GM18508 (cell line): ENCODE measurements around the gene AMACR.
"Not testable (repeated sequence)": the region's sequence is repeated elsewhere in the genome, so short reads cannot be mapped to it uniquely, and the experiment has no call there.

Experiments used
- ATAC-seq: cut with Tn5 transposase; IDR thresholded peaks from one replicate; pipeline ENCODE4 v1.9.1; 2021; ENCODE audit warnings: moderate number of reproducible peaks; ENCODE audit not compliant: insufficient read depth, unreplicated experiment

Gene AMACR

GRCh38 chr5:34038390-34038789, 30.5 kb upstream of the AMACR start:
- no peak for ATAC-seq

GRCh38 chr5:34037726-34038125, 29.9 kb upstream of the AMACR start:
- ATAC-seq, result no peak

- no peak for ATAC-seq
Observed at GRCh38 chr5:34035756-34036155, 27.9 kb upstream of the AMACR start.

GRCh38 chr5:34034534-34035327, 26.9 kb upstream of the AMACR start:
- ATAC-seq, result peak; percentile 72

- no peak for ATAC-seq
Observed at GRCh38 chr5:34031966-34032365, 24.1 kb upstream of the AMACR start.

- no peak for ATAC-seq
Observed at GRCh38 chr5:34031117-34031516, 23.3 kb upstream of the AMACR start.

- ATAC-seq, result not testable (repeated sequence)
Observed at GRCh38 chr5:34030585-34030984, 22.7 kb upstream of the AMACR start.

GRCh38 chr5:34030048-34030447, 22.2 kb upstream of the AMACR start:
- no peak for ATAC-seq

- no peak for ATAC-seq
Observed at GRCh38 chr5:34028349-34028748, 20.5 kb upstream of the AMACR start.

GRCh38 chr5:34026089-34026761, 18.4 kb upstream of the AMACR start:
- ATAC-seq, result no peak

GRCh38 chr5:34022121-34022705, 14.4 kb upstream of the AMACR start:
- ATAC-seq, result peak; percentile 68

- no peak for ATAC-seq
Observed at GRCh38 chr5:34021334-34021733, 13.5 kb upstream of the AMACR start.

- ATAC-seq, result no peak
Observed at GRCh38 chr5:34020726-34021125, 12.9 kb upstream of the AMACR start.

- ATAC-seq, result no peak
Observed at GRCh38 chr5:34017254-34017653, 9.4 kb upstream of the AMACR start.

- no peak for ATAC-seq
Observed at GRCh38 chr5:34016750-34017149, 8.9 kb upstream of the AMACR start.

- no peak for ATAC-seq
Observed at GRCh38 chr5:34016222-34016621, 8.4 kb upstream of the AMACR start.

GRCh38 chr5:34015120-34015822, 7.4 kb upstream of the AMACR start:
- no peak for ATAC-seq

- no peak for ATAC-seq
Observed at GRCh38 chr5:34014626-34015025, 6.8 kb upstream of the AMACR start.

- ATAC-seq, result no peak
Observed at GRCh38 chr5:34013547-34013946, 5.7 kb upstream of the AMACR start.

GRCh38 chr5:34012791-34013190, 4.9 kb upstream of the AMACR start:
- no peak for ATAC-seq

GRCh38 chr5:34011536-34011935, 3.7 kb upstream of the AMACR start:
- ATAC-seq, result no peak
